WI38 (cell line): ENCODE data around the gene SMIM29.

Experiments used
- H3K4me3 ChIP-seq: 2 replicates; pipeline ENCODE4 v1.5.1; 2011; ENCODE audit warnings: low read depth, mild to moderate bottlenecking, control low read depth, low read length
- TF ChIP-seq, protein P1 (sequence below): IDR thresholded peaks from 2 replicates; pipeline ENCODE4 v1.5.1; 2012; ENCODE audit warnings: low read depth, mild to moderate bottlenecking, control low read depth, low read length

SMIM29 gene

DNA sequence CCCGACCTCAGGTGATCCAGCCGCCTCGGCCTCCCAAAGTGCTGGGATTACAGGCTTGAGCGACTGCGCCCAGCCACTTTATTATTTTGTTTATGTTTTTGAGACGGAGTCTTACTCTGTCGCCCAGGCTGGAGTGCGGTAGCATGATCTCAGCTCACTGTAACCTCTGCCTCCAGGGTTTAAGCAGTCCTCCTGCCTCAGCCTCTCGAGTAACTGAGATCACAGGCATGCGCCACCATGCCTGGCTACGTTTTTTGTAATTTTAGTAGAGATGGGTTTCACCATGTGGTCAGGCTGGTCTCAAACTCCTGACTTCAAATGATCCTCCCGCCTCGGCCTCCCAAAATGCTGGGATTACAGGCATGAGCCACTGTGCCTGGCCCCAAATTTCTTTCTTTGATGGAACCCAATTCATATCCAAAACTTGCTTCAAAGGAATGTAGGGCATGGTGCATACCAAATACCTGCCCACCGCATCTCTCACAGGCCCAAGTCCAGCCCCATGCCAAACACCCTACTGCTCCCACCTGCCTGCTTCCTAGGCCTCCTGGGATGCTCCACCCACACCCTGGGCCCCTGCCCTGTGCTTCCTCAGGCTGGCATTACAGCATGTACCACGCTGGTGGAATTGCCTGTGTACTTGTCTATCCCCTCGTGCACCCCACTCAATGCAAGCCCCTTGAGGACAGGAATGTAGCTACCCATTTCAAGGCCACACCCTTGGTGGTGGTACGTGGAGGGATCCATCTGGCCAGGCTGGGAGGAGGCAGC lies 17.1 kb downstream of the SMIM29 start:
- H3K4me3 ChIP-seq = no peak overlapping the region
- TF ChIP-seq, protein P1, sequence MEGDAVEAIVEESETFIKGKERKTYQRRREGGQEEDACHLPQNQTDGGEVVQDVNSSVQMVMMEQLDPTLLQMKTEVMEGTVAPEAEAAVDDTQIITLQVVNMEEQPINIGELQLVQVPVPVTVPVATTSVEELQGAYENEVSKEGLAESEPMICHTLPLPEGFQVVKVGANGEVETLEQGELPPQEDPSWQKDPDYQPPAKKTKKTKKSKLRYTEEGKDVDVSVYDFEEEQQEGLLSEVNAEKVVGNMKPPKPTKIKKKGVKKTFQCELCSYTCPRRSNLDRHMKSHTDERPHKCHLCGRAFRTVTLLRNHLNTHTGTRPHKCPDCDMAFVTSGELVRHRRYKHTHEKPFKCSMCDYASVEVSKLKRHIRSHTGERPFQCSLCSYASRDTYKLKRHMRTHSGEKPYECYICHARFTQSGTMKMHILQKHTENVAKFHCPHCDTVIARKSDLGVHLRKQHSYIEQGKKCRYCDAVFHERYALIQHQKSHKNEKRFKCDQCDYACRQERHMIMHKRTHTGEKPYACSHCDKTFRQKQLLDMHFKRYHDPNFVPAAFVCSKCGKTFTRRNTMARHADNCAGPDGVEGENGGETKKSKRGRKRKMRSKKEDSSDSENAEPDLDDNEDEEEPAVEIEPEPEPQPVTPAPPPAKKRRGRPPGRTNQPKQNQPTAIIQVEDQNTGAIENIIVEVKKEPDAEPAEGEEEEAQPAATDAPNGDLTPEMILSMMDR = no peak

DNA sequence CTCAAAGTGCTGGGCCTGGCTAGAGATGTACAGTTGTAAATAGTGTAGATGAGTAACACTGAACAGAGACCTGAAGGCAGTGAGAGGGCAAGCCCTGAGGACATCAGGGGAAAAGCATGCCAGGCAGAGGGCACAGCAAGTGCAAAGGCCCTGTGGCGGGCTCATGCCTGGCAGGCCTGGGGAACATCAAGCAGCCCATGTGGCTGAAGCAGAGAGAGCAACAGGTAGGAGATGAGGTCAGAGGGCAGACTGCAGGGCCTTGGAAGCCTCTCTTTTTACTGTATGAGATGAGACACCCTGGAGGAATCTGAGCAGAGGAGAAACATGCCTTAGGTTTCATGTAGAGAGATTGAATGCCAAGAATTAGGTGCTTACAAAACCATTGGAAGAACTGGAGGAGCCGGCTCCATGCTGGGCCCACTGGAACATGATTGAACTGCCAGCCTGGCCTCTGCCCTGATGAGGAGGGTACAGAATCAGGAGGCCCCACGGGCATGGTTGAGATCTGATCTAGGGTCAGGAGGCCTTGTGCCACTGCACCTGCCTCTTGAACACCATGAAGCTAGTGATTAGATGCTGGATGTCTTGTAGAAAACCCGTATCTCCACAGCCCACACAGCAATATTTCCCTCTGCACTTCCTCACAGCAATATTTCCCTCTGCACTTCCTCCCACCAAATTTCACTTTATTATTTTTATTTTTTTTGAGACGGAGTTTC lies 18.0 kb downstream of the SMIM29 start:
- H3K4me3 ChIP-seq = no peak overlapping the region
- TF ChIP-seq, protein P1 = no peak

DNA sequence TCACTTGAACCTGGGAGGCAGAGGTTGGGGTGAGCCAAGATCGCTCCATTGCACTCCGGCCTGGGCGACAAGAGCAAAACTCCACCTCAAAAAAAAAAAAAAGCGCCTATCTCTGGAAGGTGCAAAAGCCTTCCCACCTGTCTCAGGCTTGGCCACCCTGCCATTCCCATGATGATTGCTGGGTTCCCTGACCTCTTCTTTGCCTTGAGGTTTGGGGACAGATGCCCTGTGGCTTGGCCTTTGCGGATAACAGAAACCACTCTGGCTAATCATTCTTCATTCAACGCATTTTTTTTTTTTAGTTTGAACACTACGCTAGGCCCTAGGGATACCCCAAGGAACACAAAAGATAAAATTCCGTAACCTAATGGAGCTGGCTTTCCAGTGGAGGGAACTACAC lies 18.9 kb downstream of the SMIM29 start:
- no peak overlapping the region for H3K4me3 ChIP-seq
- TF ChIP-seq, protein P1 = no peak

DNA sequence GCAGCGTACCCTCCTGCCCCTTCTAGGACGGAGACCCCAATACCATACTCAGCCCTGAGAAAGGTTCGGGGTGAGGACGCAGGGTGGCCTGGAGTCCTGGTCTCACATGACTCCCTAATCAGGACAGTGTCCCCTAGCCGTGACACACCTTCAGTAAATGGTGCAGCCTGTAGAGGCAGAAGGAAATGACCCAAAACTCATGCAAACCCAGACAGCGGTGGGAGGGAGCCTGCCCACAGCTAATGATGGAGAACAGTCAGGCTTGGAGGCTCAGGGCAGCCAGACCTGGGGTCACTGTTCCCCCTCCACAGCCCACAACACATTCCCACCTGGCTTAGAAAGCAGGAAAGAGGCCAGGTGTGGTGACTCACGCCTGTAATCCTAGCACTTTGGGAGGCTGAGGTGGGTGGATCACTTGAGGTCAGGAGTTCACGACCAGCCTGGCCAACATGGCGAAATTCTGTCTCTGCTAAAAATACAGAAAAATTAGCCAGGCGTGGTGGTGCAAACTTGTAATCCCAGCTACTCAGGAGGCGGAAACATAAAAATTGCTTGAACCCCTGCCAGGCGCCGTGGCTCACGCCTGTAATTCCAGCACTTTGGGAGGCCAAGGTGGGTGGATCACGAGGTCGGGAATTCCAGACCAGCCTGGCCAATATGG lies 20.9 kb downstream of the SMIM29 start:
- TF ChIP-seq, protein P1 = no peak
- no peak overlapping the region for H3K4me3 ChIP-seq

DNA sequence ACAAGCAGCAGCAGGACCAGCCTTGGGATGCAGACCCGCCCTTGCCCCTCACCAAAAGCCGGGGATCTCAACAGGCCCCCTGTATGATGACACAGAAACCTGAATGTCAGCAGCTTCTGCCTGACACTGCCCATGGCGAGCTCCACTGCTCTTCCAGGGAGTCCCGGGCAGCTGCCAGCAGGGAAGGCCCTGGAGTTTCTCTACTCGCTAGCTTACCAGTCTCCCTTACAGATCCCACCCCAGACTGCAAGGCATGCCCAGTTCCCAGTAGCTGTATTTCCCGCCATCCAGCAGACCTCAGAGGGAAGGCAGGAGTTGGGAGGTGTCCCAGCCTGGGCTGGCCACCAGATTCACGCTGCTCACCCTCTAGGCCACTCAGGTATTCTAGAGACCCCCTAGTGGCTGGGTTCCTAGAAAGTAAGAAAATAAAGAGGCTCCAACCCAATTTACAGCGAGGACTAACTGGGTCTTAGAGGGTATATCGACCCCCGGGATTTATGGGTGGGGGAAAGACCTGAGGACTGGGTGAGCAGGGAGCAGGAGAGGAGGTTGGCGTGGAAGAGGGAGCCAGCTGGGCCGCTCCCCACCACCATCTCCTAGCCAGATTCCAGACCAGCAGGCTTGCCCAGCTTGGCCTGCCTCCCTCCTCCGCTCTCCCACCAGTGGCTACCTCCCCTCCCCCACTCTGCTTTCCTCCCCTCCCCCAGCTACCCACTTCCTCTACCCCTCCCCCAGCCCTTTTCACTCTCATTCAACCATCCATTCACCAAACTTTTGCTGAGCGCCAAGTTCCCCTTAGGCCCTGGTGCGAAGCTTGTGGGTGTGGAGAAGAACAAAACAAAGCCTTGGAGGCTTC lies 21.8 kb downstream of the SMIM29 start:
- H3K4me3 ChIP-seq = no peak overlapping the region
- TF ChIP-seq, protein P1 = no peak

DNA sequence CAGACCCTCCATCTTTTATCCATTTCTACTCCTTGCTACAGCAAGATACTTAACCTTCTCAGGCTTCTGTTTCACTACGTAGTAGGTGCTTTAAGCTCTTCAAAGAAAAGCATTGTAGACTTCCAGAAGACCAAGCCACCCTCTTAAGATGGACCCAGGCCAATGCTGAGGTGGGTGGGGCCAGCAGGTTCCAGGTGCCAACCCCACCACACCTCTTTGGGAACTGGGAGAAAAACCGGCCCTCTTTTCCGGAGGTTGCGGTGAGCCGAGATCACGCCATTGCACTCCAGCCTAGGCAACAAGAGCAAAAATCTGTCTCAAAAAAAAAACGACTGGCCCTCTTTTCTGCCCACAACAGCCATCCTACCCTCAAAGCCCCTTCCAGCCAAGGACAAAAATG lies 22.7 kb downstream of the SMIM29 start:
- TF ChIP-seq, protein P1 = no peak
- no peak overlapping the region for H3K4me3 ChIP-seq
